RKO (cell line): ENCODE data around the gene NPR3.
"Not testable (repeated sequence)": the region's sequence is repeated elsewhere in the genome, so short reads cannot be mapped to it uniquely, and the experiment has no call there.

Source experiments
- DNase-seq: peaks from one replicate; pipeline ENCODE4 v3.0.0-alpha.2; 2016; ENCODE audit warnings: low spot score

Gene NPR3

DNA sequence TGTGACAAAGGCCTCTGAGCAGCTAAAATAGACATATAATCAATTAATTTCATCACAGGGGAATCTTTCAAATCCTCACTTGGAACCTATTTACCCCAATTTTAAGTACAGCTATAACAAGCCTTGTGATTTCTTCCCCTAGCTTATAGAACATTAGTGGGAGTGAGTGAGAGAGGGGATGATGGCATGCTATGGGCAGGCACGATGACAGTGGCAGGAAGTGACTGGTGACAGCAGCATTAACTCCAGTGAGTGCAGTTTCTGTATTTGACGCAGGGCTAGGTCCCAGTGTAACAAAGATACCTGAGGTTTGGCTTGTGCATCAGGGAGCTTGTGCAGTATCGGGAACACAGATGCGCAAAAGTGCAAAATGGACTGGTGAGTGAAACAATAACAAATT is 54.1 kb downstream of the NPR3 start:
- DNase-seq, result no peak

DNA sequence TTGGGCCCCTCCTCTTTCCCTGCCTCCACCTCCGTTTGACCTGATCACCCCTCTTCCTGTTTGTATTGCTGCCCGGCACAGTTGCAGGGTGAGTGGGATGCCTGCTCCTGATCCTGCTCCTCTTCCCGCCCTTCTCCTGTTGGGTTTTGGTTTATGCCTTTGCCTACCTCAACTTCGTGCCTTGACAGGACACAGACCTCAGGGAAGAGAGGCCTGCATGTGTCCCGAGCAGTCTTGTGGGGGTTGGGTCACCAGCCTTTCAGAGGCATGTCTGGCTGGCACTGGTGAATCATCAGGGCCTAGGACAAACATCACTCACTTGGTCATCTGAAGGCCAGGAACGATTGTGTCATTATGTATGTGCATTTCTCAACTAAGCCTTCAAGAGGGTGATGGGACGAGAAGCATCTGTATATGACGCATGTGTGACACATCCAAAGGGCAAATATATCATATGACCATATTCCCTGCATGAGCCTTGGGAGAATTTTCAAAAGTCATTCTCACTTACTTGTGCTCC is 56.9 kb downstream of the NPR3 start:
- DNase-seq, result peak; percentile 85

DNA sequence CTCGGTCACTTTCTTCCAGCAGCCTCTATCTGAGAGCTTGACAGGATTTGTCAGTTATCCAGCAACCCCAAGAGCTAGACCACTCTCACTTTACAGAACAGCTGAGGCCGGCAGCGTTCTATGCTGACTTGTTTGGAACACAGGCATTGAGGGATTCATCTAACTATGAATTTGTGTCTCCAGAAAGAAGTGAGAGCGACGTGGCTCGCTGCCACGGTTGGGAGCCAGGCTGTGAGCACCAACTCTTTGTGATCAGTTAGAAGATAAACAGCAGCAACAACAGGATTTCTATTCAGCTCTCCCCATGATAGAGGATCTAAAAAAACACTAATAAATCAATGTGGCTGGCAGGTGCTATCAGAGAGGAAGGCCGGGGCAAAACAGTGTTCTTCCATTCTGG is 58.6 kb downstream of the NPR3 start:
- DNase-seq, result no peak

DNA sequence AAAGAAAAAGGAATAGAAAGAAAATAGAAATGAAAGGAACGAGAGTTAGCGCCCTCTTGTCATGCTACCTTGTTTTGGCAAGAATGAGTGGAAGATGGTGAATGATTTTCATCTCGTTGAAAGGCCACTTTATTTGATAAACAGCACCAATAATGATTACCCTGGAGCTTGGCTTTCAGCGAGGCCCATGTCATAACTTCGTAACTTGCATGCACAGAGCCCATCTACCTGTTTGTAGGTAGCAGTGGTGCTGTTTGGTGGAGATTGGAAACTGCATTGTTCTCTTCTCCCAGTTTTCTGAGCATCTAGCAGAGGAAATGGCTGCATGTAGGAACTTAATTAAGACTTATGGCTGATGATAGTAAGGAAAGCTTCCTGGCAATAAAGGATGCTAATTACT is 59.3 kb downstream of the NPR3 start:
- no peak for DNase-seq

DNA sequence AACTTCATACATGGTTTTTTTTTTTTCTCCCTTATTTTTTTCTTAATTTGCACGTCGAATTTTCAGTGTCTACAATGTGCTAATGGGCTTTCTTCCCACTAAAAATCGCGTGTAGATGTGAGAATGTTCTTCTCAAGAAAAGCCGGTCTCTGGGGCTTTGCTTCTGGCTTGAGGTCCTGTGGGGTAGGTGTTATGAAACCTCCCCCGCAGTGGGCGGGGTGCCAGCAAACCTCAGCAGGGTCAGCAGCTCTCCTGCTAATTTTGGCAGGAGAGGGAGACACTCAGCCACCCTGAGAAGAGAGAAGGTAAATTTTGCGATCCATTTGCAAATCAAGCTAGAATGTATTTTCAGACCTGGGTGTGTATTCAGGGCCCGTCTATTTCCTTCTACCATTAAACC is 59.9 kb downstream of the NPR3 start:
- DNase-seq, result no peak

DNA sequence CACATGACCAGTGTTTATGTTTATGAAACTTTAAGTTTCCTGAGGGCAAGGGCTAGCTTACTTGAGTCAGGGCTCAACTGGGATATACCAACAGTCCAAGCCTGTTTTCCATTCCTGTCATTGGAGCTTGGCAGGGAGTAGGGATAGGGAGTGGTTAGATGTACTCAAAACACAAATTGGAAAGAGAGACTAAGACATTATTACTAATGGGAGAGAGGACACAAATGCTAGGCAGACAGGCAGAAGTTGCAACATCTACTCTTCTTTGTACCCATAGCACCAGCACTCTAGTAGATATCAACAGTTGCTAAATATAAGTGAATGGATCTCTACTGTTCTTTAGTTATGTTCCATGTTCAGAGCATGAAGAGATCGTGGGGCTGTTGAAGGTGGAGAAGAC is 62.8 kb downstream of the NPR3 start:
- DNase-seq, result no peak

DNA sequence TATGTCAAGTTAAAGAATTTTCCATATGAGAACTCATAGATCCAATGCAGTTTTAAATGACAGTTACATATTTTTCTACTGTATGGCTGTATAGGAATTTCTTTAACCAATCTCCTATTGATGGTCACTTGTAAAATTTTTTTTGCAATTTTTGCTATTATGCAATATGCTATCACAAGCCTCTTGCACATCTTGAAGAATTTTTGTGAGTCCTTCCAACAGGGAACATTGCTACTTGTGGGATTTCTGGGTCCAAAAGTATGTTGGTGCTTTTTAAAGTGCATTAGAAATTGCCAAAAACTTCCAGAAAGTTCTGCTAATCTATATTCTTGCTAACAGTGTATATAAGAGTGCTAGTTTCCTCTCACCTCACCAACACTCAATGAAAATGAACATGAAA is 65.1 kb downstream of the NPR3 start:
- no peak for DNase-seq

DNA sequence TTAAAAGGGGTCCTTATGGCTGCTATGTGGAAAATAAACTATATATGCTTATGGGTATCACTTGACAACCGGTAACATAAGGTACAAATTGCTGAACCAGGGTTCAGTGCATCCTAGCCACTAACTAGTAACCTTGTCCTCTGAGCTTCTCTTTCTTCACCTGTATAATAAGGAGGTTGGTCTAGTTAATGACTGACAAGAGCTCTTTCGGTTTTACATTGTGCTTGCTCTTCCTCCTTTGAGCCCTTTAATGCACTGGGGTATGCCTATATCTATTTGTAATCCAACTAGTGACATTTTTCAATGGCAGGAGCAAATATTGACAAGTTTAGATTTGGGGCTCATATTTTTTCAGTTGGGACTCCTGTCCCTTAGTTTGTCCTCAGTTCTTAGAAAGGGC is 66.1 kb downstream of the NPR3 start:
- DNase-seq, result no peak

DNA sequence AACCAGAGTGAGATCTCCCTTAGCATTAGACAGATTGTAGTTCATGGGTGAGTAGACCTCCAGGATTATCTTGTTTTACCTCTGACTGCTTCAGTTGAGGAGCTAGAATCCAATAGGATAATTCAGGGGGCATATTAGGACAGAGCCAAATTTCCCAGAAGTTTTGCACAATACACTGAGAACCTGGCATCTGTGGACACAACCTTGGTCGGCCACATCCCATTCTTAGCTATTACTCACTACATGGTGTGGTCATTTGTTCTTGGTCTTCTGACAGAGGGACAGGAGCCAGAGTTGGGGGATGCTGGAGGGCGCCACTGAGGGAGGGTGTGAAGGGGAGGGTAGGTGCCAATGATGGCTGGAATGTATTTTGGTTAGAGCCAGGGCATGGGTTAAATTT is 66.6 kb downstream of the NPR3 start:
- DNase-seq, result no peak

DNA sequence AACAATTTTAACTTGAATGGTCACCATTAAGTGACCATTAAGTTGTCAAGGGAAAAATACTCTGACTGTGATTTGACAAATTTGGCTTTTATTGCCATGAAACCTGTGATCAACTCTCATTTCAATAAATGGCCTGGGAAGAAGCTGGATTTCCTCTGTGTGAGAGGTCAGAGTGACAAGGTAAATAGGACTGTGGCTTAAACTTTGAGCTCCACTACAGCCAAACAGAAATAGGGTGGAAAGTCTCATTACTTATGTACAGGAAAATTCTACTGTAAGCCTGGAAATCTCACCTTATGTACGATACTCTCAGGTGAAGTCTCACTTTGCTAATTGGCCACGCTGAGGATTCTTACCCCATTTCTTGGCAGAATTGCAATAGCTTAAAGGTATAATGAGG is 67.3 kb downstream of the NPR3 start:
- DNase-seq, result no peak

DNA sequence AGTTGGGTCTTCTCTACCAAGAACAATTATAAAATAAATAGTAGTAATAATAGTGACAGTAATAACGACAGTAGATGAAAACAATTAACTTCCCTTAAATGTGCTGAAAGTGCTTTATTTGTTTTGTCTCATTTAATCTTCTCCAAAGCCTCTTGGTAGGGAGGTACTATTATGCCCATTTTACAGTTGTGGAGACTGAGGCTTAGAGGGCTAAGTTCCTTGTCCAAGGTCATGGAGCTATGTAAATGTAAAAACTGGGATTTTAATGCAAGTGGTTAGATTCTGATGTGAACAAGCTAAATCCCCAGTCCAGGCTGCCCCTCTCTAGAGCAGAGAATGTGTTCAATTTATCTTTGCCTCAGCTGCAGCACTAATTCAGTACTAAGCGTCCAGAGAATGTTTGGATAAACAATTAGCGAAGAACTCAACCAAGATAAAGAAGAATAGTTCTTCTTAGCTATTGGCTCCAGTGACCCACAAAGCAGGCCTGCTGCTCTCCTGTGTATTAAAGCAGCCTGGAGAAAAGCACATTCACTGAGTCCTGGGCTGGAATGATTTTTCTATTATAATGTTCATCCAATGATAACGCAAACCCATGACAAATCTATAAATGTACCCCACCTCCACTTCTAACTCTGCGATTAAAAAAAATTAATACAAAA is 68.8 kb downstream of the NPR3 start:
- no peak for DNase-seq

DNA sequence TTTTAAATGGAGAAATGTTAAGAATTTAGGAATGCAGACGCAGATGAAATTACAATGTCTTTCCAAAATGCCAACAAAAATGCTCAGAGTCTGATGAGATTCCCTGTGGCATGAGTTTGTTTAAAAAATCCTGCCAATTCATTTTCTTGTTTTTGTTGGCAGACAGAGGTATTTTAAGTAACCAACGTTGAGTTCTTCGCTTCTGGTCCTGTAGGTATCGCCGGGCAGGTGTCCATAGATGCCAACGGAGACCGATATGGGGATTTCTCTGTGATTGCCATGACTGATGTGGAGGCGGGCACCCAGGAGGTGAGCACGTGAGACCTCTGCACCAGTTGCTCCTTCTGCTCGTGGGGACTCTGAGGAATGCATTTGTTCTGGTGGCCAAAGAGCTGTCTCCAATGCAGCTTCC is 69.4 kb downstream of the NPR3 start:
- no peak for DNase-seq

DNA sequence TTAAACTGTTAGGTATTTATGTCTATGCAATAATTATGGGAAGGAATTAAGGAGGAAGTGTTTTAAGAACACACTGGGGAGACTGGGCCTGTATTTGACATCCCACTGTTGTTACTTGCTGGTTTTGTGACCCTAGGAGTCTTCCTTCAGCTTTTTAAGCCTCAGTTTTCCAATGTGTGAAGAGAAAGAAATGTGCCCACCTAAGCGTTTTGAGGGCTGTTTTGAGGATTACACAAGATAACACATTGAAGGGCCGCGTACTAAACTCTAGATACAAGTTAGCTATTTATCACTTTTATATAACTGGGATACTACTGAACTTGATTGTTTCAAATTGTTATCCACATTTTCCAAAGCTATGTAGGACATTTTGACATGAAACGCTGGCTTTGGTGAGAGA is 72.5 kb downstream of the NPR3 start:
- DNase-seq, result no peak

DNA sequence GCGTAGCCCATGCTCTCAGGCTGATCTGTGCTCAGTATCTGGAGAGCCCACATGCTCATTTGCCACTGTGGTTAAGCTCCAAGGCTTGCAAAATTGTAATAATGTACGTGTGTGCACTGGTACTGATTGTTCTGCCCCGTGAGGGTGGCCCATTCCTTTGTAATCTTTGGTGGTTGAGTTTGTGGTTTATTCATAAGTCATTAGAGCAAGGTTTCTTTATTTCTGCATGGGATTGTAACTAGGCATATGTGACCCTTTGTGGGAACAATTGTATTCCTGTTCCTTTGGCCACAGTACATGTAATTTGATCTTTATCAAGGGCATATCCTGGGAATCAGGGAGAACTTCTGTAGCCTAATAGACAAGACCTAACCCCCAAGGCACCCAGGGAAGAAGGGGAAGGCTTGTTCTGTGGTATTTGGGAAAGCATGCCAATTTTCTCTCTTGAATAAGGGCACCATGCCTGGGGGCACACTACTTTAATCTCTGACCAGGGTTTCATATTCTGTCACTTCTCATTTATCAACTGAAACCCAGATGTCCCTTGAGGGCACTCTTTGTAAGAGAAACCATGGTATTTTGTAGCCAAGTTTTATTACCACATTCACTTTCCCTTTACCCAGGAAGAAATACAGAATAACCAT is 74.6 kb downstream of the NPR3 start:
- DNase-seq, result no peak

DNA sequence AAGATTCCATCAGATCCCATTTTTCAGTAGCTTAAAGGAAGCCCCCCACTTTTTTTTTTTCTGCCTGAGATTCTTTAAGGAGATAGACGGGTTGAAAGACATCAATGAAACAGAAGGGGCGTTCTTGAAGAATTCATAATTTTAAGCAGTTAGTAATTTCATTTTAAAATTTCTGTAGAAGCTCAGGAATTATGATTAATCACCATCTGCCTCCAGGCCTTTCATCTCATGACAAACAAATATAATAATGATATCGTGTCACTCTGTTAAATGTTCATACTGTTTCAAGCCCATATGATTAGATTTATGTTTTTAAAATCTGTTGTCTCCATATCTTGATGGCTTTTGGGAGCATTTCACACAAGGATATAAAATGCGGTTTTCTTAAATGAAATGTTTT is 75.2 kb downstream of the NPR3 start:
- DNase-seq, result no peak

DNA sequence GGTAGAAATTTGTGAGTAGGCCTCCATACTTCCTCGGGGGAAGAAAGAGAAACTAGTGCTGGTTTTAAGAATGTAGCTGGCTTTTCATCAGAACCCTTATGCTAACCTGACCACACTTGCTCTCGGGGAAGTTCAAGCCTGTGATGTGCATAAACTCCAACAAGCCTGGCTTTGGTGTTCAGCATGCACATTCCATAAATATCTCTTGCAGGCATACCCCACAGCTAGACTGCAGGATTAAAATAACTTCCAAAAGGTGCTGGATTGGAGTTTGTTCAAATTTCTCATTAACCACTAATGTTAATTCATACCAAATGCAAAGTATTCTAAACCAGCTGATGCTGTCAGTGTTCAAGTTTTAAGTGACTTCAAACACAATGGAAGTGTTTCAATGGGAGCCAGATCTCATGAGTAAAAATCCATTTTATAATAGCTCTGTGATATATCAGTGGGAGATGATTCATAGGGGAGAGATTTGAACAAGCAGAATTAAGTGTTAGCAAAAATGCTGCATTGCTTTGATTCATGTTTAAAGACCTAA is 79.4 kb downstream of the NPR3 start:
- no peak for DNase-seq

DNA sequence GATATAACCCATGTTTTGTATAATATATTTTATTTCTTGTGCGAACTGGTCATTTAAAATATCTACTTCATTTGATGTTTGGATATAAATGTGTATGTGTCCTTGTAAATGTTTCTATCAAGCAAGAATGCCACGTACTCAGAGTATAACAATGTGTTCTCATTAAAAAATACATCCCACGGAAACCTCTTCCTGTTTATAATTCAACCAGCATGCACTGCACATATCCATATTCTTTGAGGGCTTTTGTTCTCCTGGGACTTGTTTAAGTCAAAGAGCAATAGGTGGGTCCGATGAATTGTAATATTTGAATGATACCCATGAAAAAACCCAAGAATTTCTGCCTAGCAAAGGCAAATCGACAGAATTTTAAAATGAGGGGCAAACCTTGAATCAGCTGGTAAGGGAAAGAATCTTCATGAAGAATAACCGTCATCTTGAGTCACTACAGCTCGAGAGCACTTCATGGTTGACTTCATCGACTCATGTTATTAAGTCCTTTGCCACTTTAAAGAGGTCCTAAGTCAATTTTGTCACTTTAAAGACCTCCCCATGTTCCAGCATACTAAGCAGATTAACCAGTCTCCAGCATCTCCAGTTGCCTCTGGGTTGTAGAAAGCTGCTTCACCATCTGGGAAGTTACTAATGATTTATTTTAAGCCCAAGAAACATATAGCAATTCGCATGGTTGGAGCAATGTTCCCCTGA is 80.6 kb downstream of the NPR3 start:
- DNase-seq, result no peak

DNA sequence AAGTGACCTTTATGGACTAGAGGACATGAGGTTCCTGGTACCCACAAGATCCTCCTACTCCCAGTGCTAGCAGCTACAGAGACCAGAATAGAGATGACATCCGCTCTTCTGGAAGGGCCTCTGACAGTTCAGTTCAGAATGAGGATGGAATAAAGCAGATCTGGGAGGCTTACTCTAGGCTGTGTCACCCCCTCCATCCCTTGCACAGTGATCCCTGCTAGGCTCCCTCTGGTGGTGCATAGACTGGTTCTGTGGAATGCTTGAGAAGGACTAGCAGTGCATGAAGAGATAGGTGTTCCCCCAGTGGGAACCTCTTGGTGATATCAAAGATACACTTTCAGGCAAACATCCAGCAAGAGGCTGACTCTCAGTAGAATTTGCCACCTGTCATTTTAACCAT is 83.0 kb downstream of the NPR3 start:
- DNase-seq, result no peak

DNA sequence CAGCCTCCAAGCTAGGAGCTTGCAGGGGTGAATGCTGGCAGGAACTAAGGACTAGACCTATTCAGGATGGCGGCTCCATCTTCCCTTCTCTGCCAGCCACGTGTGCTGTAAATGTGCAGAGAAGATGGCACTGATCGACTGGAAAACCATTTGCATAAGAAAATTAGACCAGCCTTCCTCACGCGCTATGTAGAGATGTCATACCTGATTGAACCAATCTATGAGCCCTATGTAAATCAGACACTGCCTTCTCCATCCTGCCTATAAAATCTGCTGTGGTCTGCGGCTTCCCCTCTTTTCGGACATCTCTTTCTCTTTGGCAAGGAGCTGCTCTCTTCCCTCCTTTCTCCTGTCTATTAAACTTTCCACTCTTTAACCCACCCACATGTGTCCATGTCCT is 91.6 kb downstream of the NPR3 start:
- DNase-seq, result no peak

DNA sequence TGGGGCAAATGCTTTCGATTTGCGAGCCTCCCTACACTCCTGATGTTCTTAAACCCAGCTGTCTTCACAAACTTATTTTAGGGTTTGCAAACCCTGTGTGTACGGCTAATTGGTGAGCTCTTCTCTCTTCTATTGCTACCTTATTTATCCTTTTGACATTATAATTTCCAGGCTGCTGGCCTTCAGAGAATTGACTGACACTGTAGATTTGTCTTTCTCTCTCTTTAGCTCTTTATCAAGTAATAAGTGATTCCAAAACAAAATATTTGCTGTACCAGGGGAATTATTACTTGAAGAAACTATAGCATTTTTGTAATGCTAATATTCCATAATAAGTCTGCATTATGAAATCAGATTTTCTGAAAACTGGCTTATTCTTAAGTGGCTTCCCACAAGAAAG is 92.5 kb downstream of the NPR3 start:
- DNase-seq, result no peak

DNA sequence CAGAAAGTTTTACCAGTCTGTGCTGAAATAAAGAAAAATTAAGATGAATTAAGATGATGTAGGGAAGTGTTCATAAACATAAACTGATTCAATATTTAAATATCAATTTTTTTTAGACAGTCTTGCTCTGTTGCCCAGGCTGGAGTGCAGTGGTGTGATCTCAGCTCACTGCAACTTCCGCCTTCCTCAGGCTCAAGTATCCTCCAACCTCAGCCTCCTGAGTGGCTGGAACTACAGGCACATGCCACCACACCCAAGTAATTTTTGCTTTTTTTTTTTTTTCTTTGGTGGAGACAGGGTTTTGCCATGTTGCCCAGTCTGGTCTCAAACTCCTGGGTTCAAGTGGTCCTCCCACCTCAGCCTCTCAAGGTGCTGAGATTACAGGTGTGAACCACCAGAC is 94.3 kb downstream of the NPR3 start:
- DNase-seq, result not testable (repeated sequence)

DNA sequence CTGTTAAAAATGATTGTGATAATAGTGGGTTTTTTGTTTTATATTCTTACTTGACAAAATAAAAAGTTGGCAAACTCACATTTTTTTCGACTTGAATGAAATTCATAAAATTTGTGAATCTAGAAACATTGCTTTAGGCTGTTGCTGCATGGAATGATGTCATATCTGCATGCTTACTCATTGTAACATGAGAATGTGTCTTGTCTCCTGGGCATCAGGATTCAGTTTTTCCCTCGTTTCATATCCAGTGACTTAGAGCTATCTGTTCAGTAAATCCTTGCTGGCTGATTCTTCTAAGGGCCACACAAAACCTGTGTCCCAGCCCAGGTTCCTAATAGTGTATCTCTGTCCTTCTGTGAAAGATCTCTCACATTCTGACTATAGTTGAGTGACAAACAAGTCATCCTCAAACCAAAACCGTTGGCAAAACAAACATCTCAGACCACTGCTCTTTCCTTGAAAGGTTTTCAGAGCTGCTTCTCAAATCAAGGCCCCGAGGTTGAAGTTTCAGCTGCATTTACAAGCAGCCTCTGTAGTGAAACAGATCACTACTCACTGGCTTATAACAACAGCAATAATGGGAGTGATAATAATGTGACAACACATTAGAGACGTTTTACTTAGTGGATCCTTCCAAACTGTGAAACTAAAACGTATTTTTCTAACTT is 95.0 kb downstream of the NPR3 start:
- peak; percentile 17 for DNase-seq

DNA sequence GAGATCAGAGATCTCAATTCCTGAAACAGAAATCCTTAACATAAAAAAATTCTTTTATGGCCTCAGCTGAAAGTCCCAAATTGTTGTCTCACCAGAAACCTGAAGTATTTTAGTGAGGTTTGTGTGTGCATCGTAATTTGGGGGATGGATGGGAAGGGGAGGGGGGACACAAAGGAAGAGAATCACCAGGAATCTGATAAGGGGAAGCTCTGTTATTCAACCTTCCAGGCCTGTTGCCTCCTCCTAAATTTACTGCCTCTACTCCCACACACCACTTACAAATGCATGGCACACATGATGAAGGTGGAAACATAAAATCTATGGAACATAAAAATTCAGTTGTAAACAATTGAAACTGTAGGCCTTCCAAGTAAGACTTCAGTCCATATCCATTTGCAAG is 97.7 kb downstream of the NPR3 start:
- DNase-seq, result no peak
